ENCODE data around the gene TTBK2. TPM values are rescaled to one million over a fixed set of nuclear protein-coding genes. Genes with fewer than 3 reads are reported as not detected.
A peak's percentile ranks its signal among the peaks of the same experiment; 100 is the strongest.

Gene TTBK2
- polyA plus RNA-seq, 1 experiment: 3.3 TPM

DNA sequence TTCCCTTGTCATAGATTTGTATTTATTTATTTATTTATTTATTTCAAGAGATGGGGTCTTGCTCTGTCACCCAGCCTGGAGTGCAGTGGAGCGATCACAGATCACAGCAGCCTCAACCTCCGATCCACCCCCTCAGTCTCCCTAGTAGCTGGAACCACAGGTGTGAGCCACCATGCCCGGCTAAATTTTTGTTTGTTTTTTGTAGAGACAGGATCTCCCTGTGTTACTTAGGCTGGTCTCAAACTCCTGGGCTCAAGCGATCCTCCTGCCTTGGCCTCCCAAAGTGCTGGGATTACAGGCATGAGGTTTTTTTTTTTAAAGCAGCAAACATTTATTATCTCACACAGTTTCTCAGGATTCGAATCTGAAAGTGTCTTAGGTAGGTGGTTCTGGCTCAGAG is 2.5 kb downstream of the TTBK2 start:
- ChIA-PET CTCF (interaction anchor here (0.6 kb wide), 1 partner anchor 233 kb away, joined by 3 read pairs; no protein-coding TSS in a partner anchor), POLR2A (no interaction called here)
- Histone ChIP-seq H3K36me3 (ENCODE audit: control insufficient read depth, insufficient read depth, low read length) (no peaks in the 10 kb centered on the region), H3K27me3 (ENCODE audit: control insufficient read depth, insufficient read depth, low read length) (no peaks in the 10 kb centered on the region), H3K4me3 (ENCODE audit: low read depth, low read length) (no peak overlapping the region)
- DNase-seq (ENCODE audit: low read depth): no peak
- TF ChIP-seq, protein P1, sequence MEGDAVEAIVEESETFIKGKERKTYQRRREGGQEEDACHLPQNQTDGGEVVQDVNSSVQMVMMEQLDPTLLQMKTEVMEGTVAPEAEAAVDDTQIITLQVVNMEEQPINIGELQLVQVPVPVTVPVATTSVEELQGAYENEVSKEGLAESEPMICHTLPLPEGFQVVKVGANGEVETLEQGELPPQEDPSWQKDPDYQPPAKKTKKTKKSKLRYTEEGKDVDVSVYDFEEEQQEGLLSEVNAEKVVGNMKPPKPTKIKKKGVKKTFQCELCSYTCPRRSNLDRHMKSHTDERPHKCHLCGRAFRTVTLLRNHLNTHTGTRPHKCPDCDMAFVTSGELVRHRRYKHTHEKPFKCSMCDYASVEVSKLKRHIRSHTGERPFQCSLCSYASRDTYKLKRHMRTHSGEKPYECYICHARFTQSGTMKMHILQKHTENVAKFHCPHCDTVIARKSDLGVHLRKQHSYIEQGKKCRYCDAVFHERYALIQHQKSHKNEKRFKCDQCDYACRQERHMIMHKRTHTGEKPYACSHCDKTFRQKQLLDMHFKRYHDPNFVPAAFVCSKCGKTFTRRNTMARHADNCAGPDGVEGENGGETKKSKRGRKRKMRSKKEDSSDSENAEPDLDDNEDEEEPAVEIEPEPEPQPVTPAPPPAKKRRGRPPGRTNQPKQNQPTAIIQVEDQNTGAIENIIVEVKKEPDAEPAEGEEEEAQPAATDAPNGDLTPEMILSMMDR (IDR thresholded peaks at IDR 0.05; ENCODE audit: insufficient read depth, low read depth, low read length): no peak

- Histone ChIP-seq H3K36me3 (ENCODE audit: control insufficient read depth, insufficient read depth, low read length) (no peaks in the 10 kb centered on the region), H3K4me3 (ENCODE audit: low read depth, low read length) (no peak overlapping the region), H3K27me3 (ENCODE audit: control insufficient read depth, insufficient read depth, low read length) (no peaks in the 10 kb centered on the region)
- ChIA-PET CTCF (no interaction called here), POLR2A (no interaction called here)
- TF ChIP-seq, protein P1 (IDR thresholded peaks at IDR 0.05; ENCODE audit: insufficient read depth, low read depth, low read length): no peak
- no peak for DNase-seq (ENCODE audit: low read depth)
Measured at GRCh38 chr15:42915654-42916315, 4.8 kb downstream of the TTBK2 start.

- H3K4me3 ChIP-seq (ENCODE audit: low read depth, low read length): no peak overlapping the region
- TF ChIP-seq, protein P1 (IDR thresholded peaks at IDR 0.05; ENCODE audit: insufficient read depth, low read depth, low read length): no peak
- no peaks in the 10 kb centered on the region for H3K36me3 ChIP-seq (ENCODE audit: control insufficient read depth, insufficient read depth, low read length)
- ChIA-PET CTCF (interaction anchor here (0.9 kb wide), 1 partner anchor 12 kb away, joined by 3 read pairs; no protein-coding TSS in a partner anchor), POLR2A (no interaction called here)
- DNase-seq (ENCODE audit: low read depth): no peak
- H3K27me3 ChIP-seq (ENCODE audit: control insufficient read depth, insufficient read depth, low read length): no peaks in the 10 kb centered on the region
Measured at GRCh38 chr15:42914728-42915497, 5.7 kb downstream of the TTBK2 start.

- DNase-seq (ENCODE audit: low read depth): peak; percentile 27
- H3K4me3 ChIP-seq (ENCODE audit: low read depth, low read length): no peak overlapping the region
- CTCF ChIA-PET: interaction anchor here (1.5 kb wide), 1 partner anchor 16 kb away, joined by 3 read pairs; no protein-coding TSS in a partner anchor
- H3K27me3 ChIP-seq (ENCODE audit: control insufficient read depth, insufficient read depth, low read length): no peaks in the 10 kb centered on the region
- H3K36me3 ChIP-seq (ENCODE audit: control insufficient read depth, insufficient read depth, low read length): no peaks in the 10 kb centered on the region
- TF ChIP-seq, protein P1 (IDR thresholded peaks at IDR 0.05; ENCODE audit: insufficient read depth, low read depth, low read length): no peak
- POLR2A ChIA-PET: no interaction called here
Measured at GRCh38 chr15:42911058-42911592, 9.5 kb downstream of the TTBK2 start.

DNA sequence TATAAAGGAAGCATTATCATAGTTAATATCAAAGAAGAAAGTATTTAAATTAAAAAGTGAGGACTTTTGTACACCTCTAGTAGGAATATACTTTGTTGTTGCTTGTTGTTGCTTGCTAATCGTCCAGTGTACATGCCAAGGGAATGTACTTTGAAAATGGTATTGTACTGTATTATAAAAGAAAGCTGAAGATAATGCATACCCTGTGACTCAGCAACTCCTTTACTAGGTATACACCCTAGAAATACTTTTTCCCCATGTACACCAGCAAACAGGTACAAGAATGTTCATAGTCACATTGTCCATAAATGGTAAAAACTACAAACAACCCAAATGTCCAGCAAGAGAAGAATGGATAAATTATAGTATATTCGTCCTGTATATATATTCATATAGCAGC is 12.0 kb downstream of the TTBK2 start:
- no peaks in the 10 kb centered on the region for H3K36me3 ChIP-seq (ENCODE audit: control insufficient read depth, insufficient read depth, low read length)
- POLR2A ChIA-PET: no interaction called here
- H3K27me3 ChIP-seq (ENCODE audit: control insufficient read depth, insufficient read depth, low read length): no peaks in the 10 kb centered on the region
- TF ChIP-seq, protein P1 (IDR thresholded peaks at IDR 0.05; ENCODE audit: insufficient read depth, low read depth, low read length): no peak
- no peak for DNase-seq (ENCODE audit: low read depth)
- CTCF ChIA-PET: interaction anchor here (0.7 kb wide), 1 partner anchor 13 kb away, joined by 3 read pairs; no protein-coding TSS in a partner anchor
- no peak overlapping the region for H3K4me3 ChIP-seq (ENCODE audit: low read depth, low read length)
